ENCODE results near the gene DAPK1.

Gene DAPK1

GRCh38 chr9:87599901-87600610 lies 102.4 kb downstream of the DAPK1 start (continued):
- TF ChIP-seq ZNF701 (tag by site-specific recombination; IDR thresholded peaks at IDR 0.05), result no peak
- TF ChIP-seq ZNF18 (tag by site-specific recombination; IDR thresholded peaks at IDR 0.05), result peak; percentile 78; the same call in 1 of the 2 replicates
- no peak for TF ChIP-seq ZNF302 (tag by site-specific recombination; IDR thresholded peaks at IDR 0.05; ENCODE audit: low read depth)
- no peak for TF ChIP-seq AEBP2 (tag by site-specific recombination; IDR thresholded peaks at IDR 0.05; ENCODE audit: borderline replicate concordance)
- peak; percentile 67 for TF ChIP-seq SP7 (tag by site-specific recombination; IDR thresholded peaks at IDR 0.05)
- TF ChIP-seq IKZF3 (tag by site-specific recombination; IDR thresholded peaks at IDR 0.05), result no peak
- no peak for TF ChIP-seq ZNF37A (tag by site-specific recombination; IDR thresholded peaks at IDR 0.05)
- TF ChIP-seq ZBTB20 (tag by site-specific recombination; IDR thresholded peaks at IDR 0.05), result no peak
- peak; percentile 49 for TF ChIP-seq PRDM4 (tag by site-specific recombination; IDR thresholded peaks at IDR 0.05)
- TF ChIP-seq MEIS1 (CRISPR knock-in tag; IDR thresholded peaks at IDR 0.05; ENCODE audit: borderline replicate concordance), result no peak
- no peak for TF ChIP-seq ZNF555 (tag by site-specific recombination; conservative IDR thresholded peaks at IDR 0.05)
- TF ChIP-seq ZNF571 (tag by site-specific recombination; IDR thresholded peaks at IDR 0.05), result no peak
- peak; percentile 86 for TF ChIP-seq ZEB2 (tag by site-specific recombination; IDR thresholded peaks at IDR 0.05)
- no peak for TF ChIP-seq ZNF354C (tag by site-specific recombination; IDR thresholded peaks at IDR 0.05; ENCODE audit: borderline replicate concordance, low read depth)
- peak; percentile 65; the same call in 1 of the 2 replicates for TF ChIP-seq HOXD13 (CRISPR knock-in tag; IDR thresholded peaks at IDR 0.05; ENCODE audit: borderline replicate concordance)
- TF ChIP-seq ZNF645 (tag by site-specific recombination; IDR thresholded peaks at IDR 0.05), result no peak
- peak; percentile 79 for TF ChIP-seq WT1 (tag by site-specific recombination; IDR thresholded peaks at IDR 0.05)
- TF ChIP-seq REST (tag by site-specific recombination; IDR thresholded peaks at IDR 0.05), result no peak
- peak; percentile 37; the same call in 1 of the 2 replicates for TF ChIP-seq ZNF600 (tag by site-specific recombination; IDR thresholded peaks at IDR 0.05)
- peak; percentile 98 for TF ChIP-seq ZNF792 (tag by site-specific recombination; IDR thresholded peaks at IDR 0.05)
- TF ChIP-seq KLF8 (tag by site-specific recombination; IDR thresholded peaks at IDR 0.05), result no peak
- TF ChIP-seq ZNF362 (tag by site-specific recombination; IDR thresholded peaks at IDR 0.05), result no peak
- TF ChIP-seq ATF2 (tag by site-specific recombination; IDR thresholded peaks at IDR 0.05; ENCODE audit: low read depth), result no peak
- TF ChIP-seq ZNF274 (IDR thresholded peaks at IDR 0.05; ENCODE audit: low read length), result no peak
- TF ChIP-seq ZNF274 (tag by site-specific recombination; IDR thresholded peaks at IDR 0.05; ENCODE audit: borderline replicate concordance), result no peak
- TF ChIP-seq GLIS1 (tag by site-specific recombination; IDR thresholded peaks at IDR 0.05), result peak; percentile 85
- peak; percentile 85 for TF ChIP-seq TRIM28 (IDR thresholded peaks at IDR 0.05; ENCODE audit: borderline replicate concordance, low read length)
